Activated CD4-positive, alpha-beta T cell treated with anti-CD3 and anti-CD28 coated beads, Interleukin-2, amount 10 ng/mL, durations not matched to agents 24 days and 14 days (primary cell): ENCODE data around the gene BICDL2. TPM values are rescaled to one million over a fixed set of nuclear protein-coding genes. Genes with fewer than 3 reads are reported as not detected.

Source experiments
- DNase-seq: peaks from one replicate; pipeline ENCODE4 v3.0.0; 2022
- H3K27ac Mint-ChIP-seq: one replicate; pipeline ENCODE4 v1.8.0; 2022; ENCODE audit warnings: mild to moderate bottlenecking, mixed read lengths
- H3K27me3 Mint-ChIP-seq: one replicate; pipeline ENCODE4 v1.8.0; 2022; ENCODE audit warnings: mixed read lengths
- H3K36me3 Mint-ChIP-seq: one replicate; pipeline ENCODE4 v1.8.0; 2022; ENCODE audit warnings: low read depth, mild to moderate bottlenecking, mixed read lengths
- H3K4me1 Mint-ChIP-seq: one replicate; pipeline ENCODE4 v1.8.0; 2021; ENCODE audit warnings: mixed read lengths
- H3K4me3 Mint-ChIP-seq: one replicate; pipeline ENCODE4 v1.8.0; 2022; ENCODE audit warnings: mild to moderate bottlenecking, moderate library complexity, mixed read lengths
- H3K9me3 Mint-ChIP-seq: one replicate; pipeline ENCODE4 v1.8.0; 2021; ENCODE audit warnings: mixed read lengths
- intact Hi-C: fragments of 100-400 bp; cut with micrococcal nuclease; formaldehyde crosslinking; loops from one replicate; pipeline ENCODE4 v1.15.1; 2023
- total RNA-seq: library from RNA; stranded (reverse); gene quantifications from 2 replicates; pipeline ENCODE4 v1.2.3, GENCODE V29; 2022

The BICDL2 gene
- total RNA-seq, 1 donor from 2014 or later: 0.63 TPM

DNA sequence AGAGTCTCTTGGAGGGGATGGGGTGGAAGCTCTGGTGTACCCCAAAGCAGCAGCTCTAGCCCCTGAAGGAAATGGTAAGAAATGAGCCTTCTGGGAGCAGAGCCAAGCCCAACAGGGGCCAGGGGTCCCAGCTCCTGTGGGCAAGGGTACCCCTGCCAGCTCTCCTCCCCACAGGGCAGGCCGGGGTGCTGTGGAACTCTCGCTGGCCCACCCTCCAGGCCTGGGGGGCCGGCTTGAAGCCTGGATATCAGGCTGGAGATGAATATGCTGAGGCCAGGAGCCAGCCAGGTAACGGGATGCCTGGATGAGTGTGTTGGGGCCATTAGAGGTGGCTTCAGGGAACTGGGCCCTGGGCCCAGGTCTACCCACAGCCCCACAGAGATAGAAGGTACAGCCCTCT, 36.2 kb downstream of the BICDL2 start:
- H3K27me3 Mint-ChIP-seq: peaks cover 5% of the 10 kb centered on the region
- no peak overlapping the region for H3K27ac Mint-ChIP-seq
- H3K4me3 Mint-ChIP-seq: no peak overlapping the region
- DNase-seq: no peak
- no peaks in the 10 kb centered on the region for H3K9me3 Mint-ChIP-seq
- peaks cover 3% of the 10 kb centered on the region for H3K4me1 Mint-ChIP-seq
- H3K36me3 Mint-ChIP-seq: no peaks in the 10 kb centered on the region
- intact Hi-C loops: loop anchor here (5.0 kb wide), 2 partner anchors 42 to 57 kb away; no protein-coding TSS in a partner anchor

- DNase-seq: no peak
- intact Hi-C loops: loop anchor here (5.0 kb wide), 2 partner anchors 42 to 57 kb away; no protein-coding TSS in a partner anchor
- Mint-ChIP-seq H3K27me3 (peaks cover 5% of the 10 kb centered on the region), H3K9me3 (no peaks in the 10 kb centered on the region), H3K36me3 (no peaks in the 10 kb centered on the region), H3K4me3 (no peak overlapping the region), H3K27ac (no peak overlapping the region), H3K4me1 (peaks cover 3% of the 10 kb centered on the region)
Measured at GRCh38 chr16:2999929-3000328, 36.8 kb downstream of the BICDL2 start.

GRCh38 chr16:2996298-2996697, 40.4 kb downstream of the BICDL2 start:
- Mint-ChIP-seq H3K4me1 (no peaks in the 10 kb centered on the region), H3K36me3 (no peaks in the 10 kb centered on the region), H3K27me3 (peaks cover 5% of the 10 kb centered on the region), H3K27ac (no peak overlapping the region), H3K4me3 (no peak overlapping the region), H3K9me3 (no peaks in the 10 kb centered on the region)
- intact Hi-C loops: no loop called here
- DNase-seq: no peak

- no peak overlapping the region for H3K27ac Mint-ChIP-seq
- intact Hi-C loops: no loop called here
- no peaks in the 10 kb centered on the region for H3K9me3 Mint-ChIP-seq
- no peak overlapping the region for H3K4me3 Mint-ChIP-seq
- H3K36me3 Mint-ChIP-seq: no peaks in the 10 kb centered on the region
- H3K4me1 Mint-ChIP-seq: no peaks in the 10 kb centered on the region
- peaks cover 3% of the 10 kb centered on the region for H3K27me3 Mint-ChIP-seq
- DNase-seq: no peak
Measured at GRCh38 chr16:2992383-2993081, 44.2 kb downstream of the BICDL2 start.

DNA sequence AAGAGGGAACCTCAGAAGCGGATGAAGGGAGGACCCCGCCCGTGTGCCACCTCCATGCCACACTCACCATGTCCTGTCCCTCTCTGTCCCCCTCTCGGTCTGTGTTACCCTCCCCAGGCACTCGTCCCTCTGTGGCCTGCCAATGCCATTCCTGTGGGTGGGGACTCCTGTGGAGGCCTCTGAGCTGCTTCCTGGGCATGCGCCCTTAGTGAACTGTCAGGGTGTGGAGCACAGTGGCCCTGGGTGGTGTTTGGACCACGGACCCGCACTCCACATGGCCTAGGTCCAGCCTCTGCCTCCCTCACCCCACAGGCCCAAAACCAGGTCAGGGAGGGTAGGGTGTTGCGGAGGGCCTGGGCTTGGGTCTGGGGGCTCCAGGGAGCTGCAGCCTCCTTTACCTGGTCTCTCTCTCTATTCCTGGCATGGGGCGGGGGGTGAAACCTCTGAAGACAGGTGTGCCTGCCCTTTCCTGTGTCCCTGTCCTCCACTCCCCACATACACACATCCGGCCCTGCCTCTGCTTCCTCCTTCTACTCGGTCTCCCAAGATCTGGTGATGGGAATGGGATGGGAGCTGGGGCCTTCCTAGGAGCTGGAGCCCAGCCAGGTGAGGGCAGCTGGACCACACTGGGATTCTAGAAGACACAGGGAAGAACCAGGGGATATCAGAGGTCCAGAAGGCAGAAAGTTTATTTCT, 45.0 kb downstream of the BICDL2 start:
- Mint-ChIP-seq H3K4me3 (no peak overlapping the region), H3K4me1 (no peaks in the 10 kb centered on the region), H3K27ac (no peak overlapping the region), H3K27me3 (peaks cover 3% of the 10 kb centered on the region), H3K9me3 (no peaks in the 10 kb centered on the region), H3K36me3 (no peaks in the 10 kb centered on the region)
- intact Hi-C loops: no loop called here
- no peak for DNase-seq

GRCh38 chr16:2990891-2991290, 45.9 kb downstream of the BICDL2 start:
- no peak for DNase-seq
- H3K36me3 Mint-ChIP-seq: no peaks in the 10 kb centered on the region
- H3K27ac Mint-ChIP-seq: no peak overlapping the region
- H3K4me3 Mint-ChIP-seq: no peak overlapping the region
- no peaks in the 10 kb centered on the region for H3K9me3 Mint-ChIP-seq
- intact Hi-C loops: no loop called here
- peaks cover 3% of the 10 kb centered on the region for H3K27me3 Mint-ChIP-seq
- no peaks in the 10 kb centered on the region for H3K4me1 Mint-ChIP-seq

GRCh38 chr16:2988590-2989099, 48.1 kb downstream of the BICDL2 start:
- Mint-ChIP-seq H3K27ac (no peak overlapping the region), H3K4me3 (no peak overlapping the region), H3K36me3 (no peaks in the 10 kb centered on the region), H3K4me1 (peaks cover 3% of the 10 kb centered on the region), H3K9me3 (no peaks in the 10 kb centered on the region), H3K27me3 (peaks cover 6% of the 10 kb centered on the region)
- DNase-seq: no peak
- intact Hi-C loops: no loop called here

DNA sequence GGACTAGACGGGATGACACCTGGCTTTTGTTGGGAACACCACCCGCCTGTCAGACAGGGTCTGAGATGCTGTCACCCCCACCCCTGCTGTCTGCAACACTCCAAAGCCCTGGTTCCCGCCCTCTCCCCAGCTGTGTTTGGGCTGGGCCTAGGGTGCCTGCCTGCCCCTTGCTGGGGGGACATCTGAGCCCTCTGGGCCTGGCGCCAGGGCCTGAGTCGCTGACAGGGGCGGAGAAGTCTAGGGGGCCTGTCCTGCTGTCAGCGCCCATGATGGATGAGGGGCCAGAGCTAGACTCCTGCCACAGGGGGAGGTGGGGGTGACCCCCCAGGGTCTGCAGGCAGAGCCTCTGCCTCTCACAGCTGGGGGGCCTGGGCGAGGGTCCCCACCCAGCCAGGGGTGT, 48.9 kb downstream of the BICDL2 start:
- H3K27ac Mint-ChIP-seq: no peak overlapping the region
- H3K9me3 Mint-ChIP-seq: no peaks in the 10 kb centered on the region
- H3K36me3 Mint-ChIP-seq: no peaks in the 10 kb centered on the region
- intact Hi-C loops: no loop called here
- H3K27me3 Mint-ChIP-seq: peaks cover 6% of the 10 kb centered on the region
- H3K4me1 Mint-ChIP-seq: peaks cover 6% of the 10 kb centered on the region
- DNase-seq: no peak
- no peak overlapping the region for H3K4me3 Mint-ChIP-seq

GRCh38 chr16:2987286-2987685, 49.5 kb downstream of the BICDL2 start:
- Mint-ChIP-seq H3K36me3 (no peaks in the 10 kb centered on the region), H3K27me3 (peaks cover 8% of the 10 kb centered on the region), H3K4me3 (no peak overlapping the region), H3K4me1 (peaks cover 7% of the 10 kb centered on the region), H3K27ac (no peak overlapping the region), H3K9me3 (no peaks in the 10 kb centered on the region)
- no peak for DNase-seq
- intact Hi-C loops: no loop called here

GRCh38 chr16:2986623-2987188, 50.0 kb downstream of the BICDL2 start:
- no peak overlapping the region for H3K4me3 Mint-ChIP-seq
- H3K4me1 Mint-ChIP-seq: peaks cover 9% of the 10 kb centered on the region
- intact Hi-C loops: no loop called here
- H3K36me3 Mint-ChIP-seq: peaks cover 1% of the 10 kb centered on the region
- no peaks in the 10 kb centered on the region for H3K9me3 Mint-ChIP-seq
- peaks cover 9% of the 10 kb centered on the region for H3K27me3 Mint-ChIP-seq
- DNase-seq: no peak
- H3K27ac Mint-ChIP-seq: no peak overlapping the region

DNA sequence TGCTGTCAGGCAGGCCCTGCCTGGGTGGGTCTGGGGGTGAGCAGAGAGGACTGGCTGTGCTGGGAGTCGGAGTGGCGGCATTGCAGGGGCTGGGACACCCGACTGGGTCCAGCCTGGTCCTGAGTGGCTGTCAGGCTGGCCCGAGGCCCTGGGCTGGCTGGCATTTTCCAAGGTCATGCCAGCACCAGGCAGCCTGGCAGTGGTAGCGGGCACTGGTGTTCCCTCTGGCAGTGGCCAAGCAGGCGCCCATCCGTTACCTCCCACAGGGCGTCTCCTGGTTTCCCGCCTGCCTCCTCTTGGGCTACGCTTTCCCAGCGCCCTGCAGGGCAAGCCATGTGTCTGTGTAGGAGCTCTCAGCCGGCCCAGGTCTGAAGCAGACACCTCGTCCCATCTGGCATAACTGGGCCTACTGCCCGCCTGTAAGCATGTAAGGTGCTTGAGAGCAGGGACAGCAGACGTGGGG, 50.8 kb downstream of the BICDL2 start:
- peaks cover 9% of the 10 kb centered on the region for H3K27me3 Mint-ChIP-seq
- H3K27ac Mint-ChIP-seq: no peak overlapping the region
- H3K9me3 Mint-ChIP-seq: no peaks in the 10 kb centered on the region
- intact Hi-C loops: no loop called here
- no peak overlapping the region for H3K4me3 Mint-ChIP-seq
- H3K36me3 Mint-ChIP-seq: peaks cover 2% of the 10 kb centered on the region
- DNase-seq: peak; percentile 58
- peaks cover 14% of the 10 kb centered on the region for H3K4me1 Mint-ChIP-seq

DNA sequence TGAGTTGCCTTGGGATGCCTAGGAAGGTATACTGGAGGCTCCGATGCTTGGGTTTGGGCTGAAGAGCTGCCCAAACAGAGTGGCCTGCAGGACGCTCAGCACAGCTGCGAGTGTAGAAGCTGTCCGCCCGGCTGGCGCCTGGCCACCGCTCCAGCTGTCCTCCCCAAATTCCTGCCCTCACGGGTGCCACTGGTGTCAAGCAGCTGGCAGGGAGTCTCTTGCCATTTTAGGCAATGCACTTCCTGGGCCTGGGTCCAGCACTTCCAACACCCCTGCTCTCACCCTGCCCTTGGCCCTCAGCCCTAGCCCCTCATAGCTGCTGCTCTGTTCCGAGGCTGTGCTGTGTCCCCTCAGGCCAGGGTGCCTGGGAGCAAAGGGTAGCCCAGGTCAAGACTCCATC, 51.3 kb downstream of the BICDL2 start:
- DNase-seq: no peak
- H3K4me1 Mint-ChIP-seq: peaks cover 15% of the 10 kb centered on the region
- peaks cover 9% of the 10 kb centered on the region for H3K27me3 Mint-ChIP-seq
- H3K36me3 Mint-ChIP-seq: peaks cover 2% of the 10 kb centered on the region
- intact Hi-C loops: no loop called here
- H3K9me3 Mint-ChIP-seq: no peaks in the 10 kb centered on the region
- no peak overlapping the region for H3K27ac Mint-ChIP-seq
- no peak overlapping the region for H3K4me3 Mint-ChIP-seq

DNA sequence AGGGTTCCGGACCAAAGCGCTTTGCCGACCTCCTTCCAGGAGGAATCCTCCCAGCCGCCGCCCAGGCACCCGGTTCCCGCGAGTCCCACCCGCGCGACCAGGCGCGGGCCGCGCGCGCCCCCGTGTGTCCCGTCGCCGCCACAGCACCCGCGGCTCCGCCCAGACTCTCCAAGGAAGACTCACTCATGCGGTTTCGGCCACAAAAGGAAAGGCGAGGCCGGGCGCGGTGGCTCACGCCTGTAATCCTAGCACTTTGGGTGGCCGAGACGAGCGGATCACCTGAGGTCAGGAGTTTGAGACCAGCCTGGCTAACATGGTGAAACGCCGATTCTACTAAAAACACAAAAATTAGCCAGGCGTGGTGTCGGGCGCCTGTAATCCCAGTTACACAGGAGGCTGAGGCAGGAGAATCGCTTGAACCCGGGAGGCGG, 53.0 kb downstream of the BICDL2 start:
- H3K36me3 Mint-ChIP-seq: peaks cover 5% of the 10 kb centered on the region
- H3K27ac Mint-ChIP-seq: no peak overlapping the region
- peaks cover 16% of the 10 kb centered on the region for H3K4me1 Mint-ChIP-seq
- H3K9me3 Mint-ChIP-seq: no peaks in the 10 kb centered on the region
- DNase-seq: peak; percentile 92
- intact Hi-C loops: no loop called here
- peak overlapping the region; percentile 63 for H3K4me3 Mint-ChIP-seq
- H3K27me3 Mint-ChIP-seq: peaks cover 6% of the 10 kb centered on the region

DNA sequence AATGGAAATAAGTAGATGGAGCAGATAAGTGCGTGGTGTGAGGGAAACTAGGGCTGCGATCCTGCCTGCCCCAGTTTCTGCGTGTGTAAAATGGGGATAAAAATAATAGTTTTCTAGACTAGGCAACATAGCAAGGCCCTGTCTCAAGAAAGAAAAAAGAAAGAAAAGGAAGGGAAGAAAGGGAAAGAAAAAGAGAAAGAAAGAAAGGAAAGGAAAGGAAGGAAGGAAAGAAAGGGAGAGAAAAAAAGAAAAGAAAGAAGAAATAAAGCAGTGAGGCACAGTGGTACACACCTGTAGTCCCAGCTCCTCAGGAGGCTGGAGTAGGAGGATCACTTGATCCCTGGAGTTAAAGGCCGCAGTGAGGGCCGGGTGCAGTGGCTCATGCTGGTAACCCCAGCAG, 54.3 kb downstream of the BICDL2 start:
- intact Hi-C loops: no loop called here
- Mint-ChIP-seq H3K36me3 (peaks cover 8% of the 10 kb centered on the region), H3K9me3 (no peaks in the 10 kb centered on the region), H3K27me3 (peaks cover 6% of the 10 kb centered on the region), H3K27ac (no peak overlapping the region), H3K4me1 (peaks cover 20% of the 10 kb centered on the region), H3K4me3 (peak overlapping the region; percentile 33)
- no peak for DNase-seq
